ENCODE results near the gene FAXC. TPM values are rescaled to one million over a fixed set of nuclear protein-coding genes. Genes with fewer than 3 reads are reported as not detected.
"Not testable (repeated sequence)": the region's sequence is repeated elsewhere in the genome, so short reads cannot be mapped to it uniquely, and the experiment has no call there.

FAXC gene
- total and polyA plus RNA-seq, 9 donors = 0.78 to 8.1 (median 2.5) TPM

DNA sequence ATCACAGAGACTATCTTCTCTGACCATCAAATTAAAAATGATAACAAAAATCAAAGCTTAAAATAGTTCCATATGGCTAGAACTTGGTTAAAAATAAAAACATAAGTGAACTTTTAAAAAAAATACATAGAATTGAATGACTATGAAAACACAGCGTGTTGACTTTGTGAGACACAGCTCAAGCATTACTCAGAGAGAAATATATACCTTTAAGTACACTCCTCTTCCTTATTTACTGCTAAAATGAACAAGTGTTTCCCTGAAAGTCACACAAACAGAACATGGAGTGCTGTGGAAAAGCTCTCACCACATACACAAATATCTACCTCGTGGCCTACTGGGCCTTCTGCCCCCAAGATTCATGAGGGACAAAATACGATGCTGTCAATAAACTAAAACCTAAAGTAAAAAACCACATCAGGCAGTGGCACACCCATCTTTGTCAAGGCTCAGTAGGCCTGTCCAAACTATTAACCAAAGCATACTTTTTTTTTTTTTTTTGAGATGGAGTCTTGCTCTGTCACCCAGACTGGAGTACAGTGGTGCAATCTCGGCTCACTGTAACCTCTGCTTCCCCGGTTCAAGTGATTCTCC, 7.5 kb downstream of the FAXC start:
- WGBS, 3 donors = 89 to 94% (median 89%) methylated on average over 5 of the region's 5 CpGs
- Histone ChIP-seq H3K36me3 (no peaks in the 10 kb centered on the region), H3K4me1 (ENCODE audit: insufficient read depth) (no peaks in the 10 kb centered on the region), H3K4me3 (no peak overlapping the region), H3K9me3 (no peaks in the 10 kb centered on the region), H3K27ac (no peak overlapping the region), H3K27me3 (no peaks in the 10 kb centered on the region)
- no peak for DNase-seq
- TF ChIP-seq EP300 (IDR thresholded peaks at IDR 0.05) (no peak), POLR2A (IDR thresholded peaks at IDR 0.05) (no peak)
- TF ChIP-seq, protein P1, sequence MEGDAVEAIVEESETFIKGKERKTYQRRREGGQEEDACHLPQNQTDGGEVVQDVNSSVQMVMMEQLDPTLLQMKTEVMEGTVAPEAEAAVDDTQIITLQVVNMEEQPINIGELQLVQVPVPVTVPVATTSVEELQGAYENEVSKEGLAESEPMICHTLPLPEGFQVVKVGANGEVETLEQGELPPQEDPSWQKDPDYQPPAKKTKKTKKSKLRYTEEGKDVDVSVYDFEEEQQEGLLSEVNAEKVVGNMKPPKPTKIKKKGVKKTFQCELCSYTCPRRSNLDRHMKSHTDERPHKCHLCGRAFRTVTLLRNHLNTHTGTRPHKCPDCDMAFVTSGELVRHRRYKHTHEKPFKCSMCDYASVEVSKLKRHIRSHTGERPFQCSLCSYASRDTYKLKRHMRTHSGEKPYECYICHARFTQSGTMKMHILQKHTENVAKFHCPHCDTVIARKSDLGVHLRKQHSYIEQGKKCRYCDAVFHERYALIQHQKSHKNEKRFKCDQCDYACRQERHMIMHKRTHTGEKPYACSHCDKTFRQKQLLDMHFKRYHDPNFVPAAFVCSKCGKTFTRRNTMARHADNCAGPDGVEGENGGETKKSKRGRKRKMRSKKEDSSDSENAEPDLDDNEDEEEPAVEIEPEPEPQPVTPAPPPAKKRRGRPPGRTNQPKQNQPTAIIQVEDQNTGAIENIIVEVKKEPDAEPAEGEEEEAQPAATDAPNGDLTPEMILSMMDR (IDR thresholded peaks at IDR 0.05) = no peak
- intact Hi-C loops (cut with DNase I) = no loop called here

GRCh38 chr6:99338188-99338587, 11.3 kb downstream of the FAXC start:
- H3K27ac ChIP-seq = no peak overlapping the region
- H3K9me3 ChIP-seq = no peaks in the 10 kb centered on the region
- H3K36me3 ChIP-seq = no peaks in the 10 kb centered on the region
- DNase-seq = no peak
- 52 to 60% (median 53%) methylated on average over 2 of the region's 2 CpGs for WGBS, 3 donors
- intact Hi-C loops (cut with DNase I) = no loop called here
- H3K4me1 ChIP-seq (ENCODE audit: insufficient read depth) = no peaks in the 10 kb centered on the region
- no peaks in the 10 kb centered on the region for H3K27me3 ChIP-seq
- TF ChIP-seq, protein P1 (IDR thresholded peaks at IDR 0.05) = no peak
- TF ChIP-seq EP300 (IDR thresholded peaks at IDR 0.05) = no peak
- no peak for TF ChIP-seq POLR2A (IDR thresholded peaks at IDR 0.05)
- no peak overlapping the region for H3K4me3 ChIP-seq

GRCh38 chr6:99335298-99335697, 14.2 kb downstream of the FAXC start:
- H3K4me3 ChIP-seq; H3K27me3 ChIP-seq; H3K4me1 ChIP-seq (ENCODE audit: insufficient read depth); H3K27ac ChIP-seq; H3K9me3 ChIP-seq; intact Hi-C loops (cut with DNase I); DNase-seq; H3K36me3 ChIP-seq: not testable (repeated sequence)
- 86 to 89% (median 89%) methylated on average over 6 of the region's 6 CpGs for WGBS, 3 donors

GRCh38 chr6:99334526-99335127, 14.8 kb downstream of the FAXC start:
- Histone ChIP-seq H3K36me3 (no peaks in the 10 kb centered on the region), H3K4me3 (no peak overlapping the region), H3K27ac (no peak overlapping the region), H3K27me3 (no peaks in the 10 kb centered on the region), H3K4me1 (ENCODE audit: insufficient read depth) (no peaks in the 10 kb centered on the region), H3K9me3 (no peaks in the 10 kb centered on the region)
- WGBS, 3 donors = 76 to 84% (median 83%) methylated on average over 2 of the region's 2 CpGs
- no peak for DNase-seq
- intact Hi-C loops (cut with DNase I) = no loop called here
- TF ChIP-seq, protein P1 (IDR thresholded peaks at IDR 0.05) = no peak
- TF ChIP-seq EP300 (IDR thresholded peaks at IDR 0.05) (no peak), POLR2A (IDR thresholded peaks at IDR 0.05) (no peak)

- TF ChIP-seq POLR2A (IDR thresholded peaks at IDR 0.05) = no peak
- no peak for TF ChIP-seq EP300 (IDR thresholded peaks at IDR 0.05)
- TF ChIP-seq, protein P1 (IDR thresholded peaks at IDR 0.05) = no peak
Measured at GRCh38 chr6:99333068-99333467, 16.4 kb downstream of the FAXC start.

More at GRCh38 chr6:99333068-99333467, 16.4 kb downstream of the FAXC start:
- Histone ChIP-seq H3K27ac (no peak overlapping the region), H3K9me3 (no peaks in the 10 kb centered on the region), H3K36me3 (no peaks in the 10 kb centered on the region), H3K27me3 (no peaks in the 10 kb centered on the region), H3K4me3 (no peak overlapping the region), H3K4me1 (ENCODE audit: insufficient read depth) (no peaks in the 10 kb centered on the region)
- WGBS, 3 donors = 75 to 92% (median 78%) methylated on average over 6 of the region's 6 CpGs
- no peak for DNase-seq
- intact Hi-C loops (cut with DNase I) = no loop called here

Data from ovary (tissue), 9 donors.